GM12864 (cell line): ENCODE measurements around the gene USP28.

Experiments
- DNase-seq: peaks from one replicate; pipeline ENCODE4 v3.0.0-alpha.2; 2011; ENCODE audit warnings: low read depth
- H3K4me3 ChIP-seq: 2 replicates; pipeline ENCODE4 v1.5.1; 2011; ENCODE audit warnings: mild to moderate bottlenecking, low read depth, low read length, control low read depth
- TF ChIP-seq, protein P1 (sequence below): IDR thresholded peaks from 2 replicates; pipeline ENCODE4 v1.5.1; 2011; ENCODE audit warnings: low read depth, mild to moderate bottlenecking, moderate library complexity, low read length, control low read depth, inconsistent platforms; ENCODE audit errors: missing control alignments

The USP28 gene

DNA sequence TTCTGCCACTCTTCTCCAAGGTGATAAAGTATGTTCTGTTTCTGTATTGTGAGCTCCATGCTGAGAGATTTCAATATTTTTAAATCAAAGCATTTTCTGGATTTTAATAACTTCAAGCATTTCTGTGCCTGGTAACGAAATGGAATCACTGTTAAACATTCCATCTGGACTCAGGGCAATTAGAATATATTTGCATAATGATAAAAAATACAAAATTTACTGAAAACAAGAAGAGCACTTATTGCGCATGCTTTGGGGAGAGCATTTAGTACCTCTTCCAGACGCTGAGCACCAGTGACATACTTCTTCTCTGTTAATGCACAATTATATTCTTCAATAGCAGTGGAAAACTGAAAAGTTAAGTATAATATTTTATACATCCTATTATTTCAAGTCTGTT, 115.1 kb downstream of the USP28 start:
- DNase-seq, result no peak
- H3K4me3 ChIP-seq, result no peak overlapping the region
- TF ChIP-seq, protein P1, sequence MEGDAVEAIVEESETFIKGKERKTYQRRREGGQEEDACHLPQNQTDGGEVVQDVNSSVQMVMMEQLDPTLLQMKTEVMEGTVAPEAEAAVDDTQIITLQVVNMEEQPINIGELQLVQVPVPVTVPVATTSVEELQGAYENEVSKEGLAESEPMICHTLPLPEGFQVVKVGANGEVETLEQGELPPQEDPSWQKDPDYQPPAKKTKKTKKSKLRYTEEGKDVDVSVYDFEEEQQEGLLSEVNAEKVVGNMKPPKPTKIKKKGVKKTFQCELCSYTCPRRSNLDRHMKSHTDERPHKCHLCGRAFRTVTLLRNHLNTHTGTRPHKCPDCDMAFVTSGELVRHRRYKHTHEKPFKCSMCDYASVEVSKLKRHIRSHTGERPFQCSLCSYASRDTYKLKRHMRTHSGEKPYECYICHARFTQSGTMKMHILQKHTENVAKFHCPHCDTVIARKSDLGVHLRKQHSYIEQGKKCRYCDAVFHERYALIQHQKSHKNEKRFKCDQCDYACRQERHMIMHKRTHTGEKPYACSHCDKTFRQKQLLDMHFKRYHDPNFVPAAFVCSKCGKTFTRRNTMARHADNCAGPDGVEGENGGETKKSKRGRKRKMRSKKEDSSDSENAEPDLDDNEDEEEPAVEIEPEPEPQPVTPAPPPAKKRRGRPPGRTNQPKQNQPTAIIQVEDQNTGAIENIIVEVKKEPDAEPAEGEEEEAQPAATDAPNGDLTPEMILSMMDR, result no peak

DNA sequence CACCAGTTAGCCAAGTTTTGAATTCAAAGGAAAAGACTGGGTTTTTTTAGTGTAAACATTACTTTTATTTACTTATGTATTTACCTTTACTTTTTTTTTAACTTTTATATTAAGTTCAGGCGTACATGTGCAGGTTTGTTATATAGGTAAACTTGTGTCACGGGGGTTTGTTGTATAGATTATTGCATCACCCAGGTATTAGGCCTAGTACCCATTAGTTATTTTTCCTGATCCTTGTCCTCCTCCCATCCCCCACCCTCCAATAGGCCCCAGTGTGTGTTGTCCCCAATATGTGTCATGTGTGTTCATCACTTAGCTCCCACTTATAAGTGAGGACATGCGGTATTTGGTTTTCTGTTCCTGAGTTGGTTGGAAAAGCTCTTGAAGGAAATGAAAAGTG, 122.4 kb downstream of the USP28 start:
- DNase-seq, result no peak
- TF ChIP-seq, protein P1, result no peak

More for the DNA sequence above, 122.4 kb downstream of the USP28 start:
- no peak overlapping the region for H3K4me3 ChIP-seq
